Sigmoid colon (tissue), 4 donors: ENCODE measurements around the gene EXT2.

Experiments
- CTCF ChIP-seq, 4 experiments: fragments of 450-650 bp in 3 of 4; fragments of 200-600 bp in 1 of 4; IDR thresholded peaks; one replicate each; pipeline ENCODE4 v1.5.1; 2016 to 2019; ENCODE audit warnings: antibody characterized with exemption in 4 of 4, mild to moderate bottlenecking in 3 of 4, moderate library complexity in 2 of 4
- EP300 ChIP-seq, 4 donors: sonication (generic); formaldehyde crosslinking; IDR thresholded peaks; one replicate each; pipeline ENCODE4 v1.6.1; 2017; ENCODE audit warnings: antibody characterized with exemption in 4 of 4
- POLR2A ChIP-seq, 2 donors: fragments of 450-650 bp; IDR thresholded peaks; one replicate each; pipeline ENCODE4 v1.6.1; 2016; ENCODE audit warnings: antibody characterized with exemption in 2 of 2, mild to moderate bottlenecking in 2 of 2, moderate library complexity in 2 of 2
- POLR2AphosphoS5 ChIP-seq, 4 donors: sonication (generic); formaldehyde crosslinking; IDR thresholded peaks; one replicate each; pipeline ENCODE4 v1.6.1; 2017; ENCODE audit warnings: antibody characterized with exemption in 4 of 4

- TF ChIP-seq CTCF (IDR thresholded peaks at IDR 0.05): peak; percentile 57 to 74 (median 66)
- TF ChIP-seq POLR2AphosphoS5 (IDR thresholded peaks at IDR 0.05): peak; percentile 58 to 90 (median 83)
- TF ChIP-seq POLR2A (IDR thresholded peaks at IDR 0.05): peak; percentile 32 to 59
- no peak for TF ChIP-seq EP300 (IDR thresholded peaks at IDR 0.05)
Observed at GRCh38 chr11:44065841-44066731, 29.4 kb upstream of the EXT2 start, which contains the start of gene ACCS.
